BJ (cell line): ENCODE measurements around the gene SOCS7. TPM values are rescaled to one million over a fixed set of nuclear protein-coding genes. Genes with fewer than 3 reads are reported as not detected.

Experiments used
- CTCF ChIA-PET: fragments of 350-600 bp; formaldehyde crosslinking; extraction: SDS; loops from one replicate; lab custom pipeline; 2021; ENCODE audit warnings: antibody characterized with exemption, inconsistent platforms; lab: Yijun Ruan, JAX
- POLR2A ChIA-PET: fragments of 300-600 bp; sonication (Branson Sonifier 250); formaldehyde crosslinking; extraction: SDS; loops from one replicate; lab custom pipeline; 2021; ENCODE audit warnings: antibody characterized with exemption; lab: Charles Lee
- DNase-seq: peaks from one replicate; pipeline ENCODE4 v3.0.0-alpha.2; 2011; ENCODE audit warnings: low read depth
- H3K27me3 ChIP-seq: 2 replicates; pipeline ENCODE4 v1.6.0; 2011; ENCODE audit warnings: low read length; ENCODE audit not compliant: control insufficient read depth, insufficient read depth
- H3K36me3 ChIP-seq: 2 replicates; pipeline ENCODE4 v1.5.1; 2011; ENCODE audit warnings: low read length; ENCODE audit not compliant: control insufficient read depth, insufficient read depth
- H3K4me3 ChIP-seq: 2 replicates; pipeline ENCODE4 v1.5.1; 2011; ENCODE audit warnings: low read depth, mild to moderate bottlenecking, control low read depth, low read length
- CTCF ChIP-seq: IDR thresholded peaks from 2 replicates; pipeline ENCODE4 v1.5.1; 2011; ENCODE audit warnings: low read depth, mild to moderate bottlenecking, control low read depth, inconsistent platforms, low read length, moderate library complexity; ENCODE audit not compliant: insufficient read depth
- polyA plus RNA-seq: library from polyadenylated mRNA; depleted of rRNA; stranded (reverse); fragments of >200 nt; gene quantifications from 2 replicates; pipeline ENCODE4 v1.2.3, GENCODE V29; 2011

Gene SOCS7
- polyA plus RNA-seq, 1 experiment: 9.2 TPM

- H3K4me3 ChIP-seq: no peak overlapping the region; the same call in 1 of the 2 replicates
- H3K27me3 ChIP-seq: no peaks in the 10 kb centered on the region
- no peaks in the 10 kb centered on the region for H3K36me3 ChIP-seq
- ChIA-PET CTCF (interaction anchor here (0.8 to 13.8 kb wide), 8 partner anchors 9 to 75 kb away, joined by 3 to 318 read pairs (median 3); no protein-coding TSS in a partner anchor), POLR2A (no interaction called here)
- no peak for DNase-seq
- TF ChIP-seq CTCF: no peak
Measured at GRCh38 chr17:38353668-38354067, 2.0 kb downstream of the SOCS7 start.

- no peak overlapping the region for H3K4me3 ChIP-seq
- ChIA-PET CTCF (interaction anchor here (0.6 to 13.8 kb wide), 10 partner anchors 8 to 313 kb away, joined by 3 to 318 read pairs (median 3); no protein-coding TSS in a partner anchor), POLR2A (no interaction called here)
- no peaks in the 10 kb centered on the region for H3K27me3 ChIP-seq
- no peak for TF ChIP-seq CTCF
- no peak for DNase-seq
- H3K36me3 ChIP-seq: no peaks in the 10 kb centered on the region
Measured at GRCh38 chr17:38354466-38354865, 2.8 kb downstream of the SOCS7 start.

GRCh38 chr17:38355251-38355650, 3.6 kb downstream of the SOCS7 start:
- Histone ChIP-seq H3K36me3 (no peaks in the 10 kb centered on the region), H3K4me3 (no peak overlapping the region), H3K27me3 (no peaks in the 10 kb centered on the region)
- POLR2A ChIA-PET: no interaction called here
- TF ChIP-seq CTCF: no peak
- CTCF ChIA-PET: interaction anchor here (1.2 to 13.8 kb wide), 6 partner anchors 10 to 312 kb away, joined by 3 to 318 read pairs (median 4); no protein-coding TSS in a partner anchor
- DNase-seq: no peak

GRCh38 chr17:38357486-38358123, 6.0 kb downstream of the SOCS7 start:
- no peaks in the 10 kb centered on the region for H3K36me3 ChIP-seq
- H3K4me3 ChIP-seq: no peak overlapping the region
- no peak for DNase-seq
- no peaks in the 10 kb centered on the region for H3K27me3 ChIP-seq
- ChIA-PET CTCF (interaction anchor here (1.8 kb wide), 1 partner anchor 8 kb away, joined by 7 read pairs; no protein-coding TSS in a partner anchor), POLR2A (no interaction called here)
- TF ChIP-seq CTCF: no peak
